Panc1 (cell line): ENCODE measurements around the gene LRRK1. TPM values are rescaled to one million over a fixed set of nuclear protein-coding genes. Genes with fewer than 3 reads are reported as not detected.

Experiments used
- ATAC-seq: fragments of 200-7000 bp; cut with Tn5 transposase; 2 replicates; pipeline ENCODE4 v1.9.1; 2020; ENCODE audit warnings: mild to moderate bottlenecking, moderate library complexity
- BruUV-seq: library from RNA; stranded (reverse); fragments of 400-500 nt; replicated peaks from 2 replicates; lab custom pipeline; 2021; lab: Mats Ljungman, UMichigan
- CTCF ChIA-PET: fragments of 300-600 bp; sonication (Branson Sonifier 250); formaldehyde crosslinking; loops from one replicate; lab custom pipeline; 2022; ENCODE audit warnings: antibody characterized with exemption; lab: Charles Lee
- POLR2A ChIA-PET: fragments of 300-600 bp; sonication (Branson Sonifier 250); formaldehyde crosslinking; loops from one replicate; lab custom pipeline; 2022; ENCODE audit warnings: antibody characterized with exemption; lab: Charles Lee
- DNase-seq: peaks from one replicate; pipeline ENCODE4 v3.0.0-alpha.2; 2010; ENCODE audit warnings: low read depth, low spot score
- H3K27ac ChIP-seq: 2 replicates; pipeline ENCODE4 v1.5.1; 2011; ENCODE audit warnings: mild to moderate bottlenecking, low read length, inconsistent platforms
- H3K27me3 ChIP-seq: fragments of 200-500 bp; sonication (Bioruptor generic); 2 replicates; pipeline ENCODE4 v1.6.0; 2014; ENCODE audit warnings: low read length, inconsistent platforms; ENCODE audit not compliant: control insufficient read depth, insufficient read depth
- H3K36me3 ChIP-seq: fragments of 200-500 bp; sonication (Bioruptor generic); 2 replicates; pipeline ENCODE4 v1.5.1; 2014; ENCODE audit warnings: inconsistent platforms, mild to moderate bottlenecking, low read length, moderate library complexity; ENCODE audit not compliant: control insufficient read depth, insufficient read depth
- H3K4me1 ChIP-seq: 2 replicates; pipeline ENCODE4 v1.5.1; 2011; ENCODE audit warnings: inconsistent platforms, mild to moderate bottlenecking, low read length, moderate library complexity; ENCODE audit not compliant: control insufficient read depth, insufficient read depth
- H3K4me3 ChIP-seq, 2 experiments: 2 replicates each; pipeline ENCODE4 v1.5.1; 2011 to 2012; ENCODE audit warnings: low read depth in 2 of 2, low read length in 2 of 2, mild to moderate bottlenecking in 2 of 2, inconsistent platforms in 1 of 2, moderate library complexity in 1 of 2
- H3K9me3 ChIP-seq: fragments of 200-500 bp; sonication (Bioruptor generic); 2 replicates; pipeline ENCODE4 v1.5.1; 2014; ENCODE audit warnings: low read depth, mild to moderate bottlenecking, inconsistent platforms, low read length, moderate library complexity; ENCODE audit not compliant: control insufficient read depth, insufficient read depth
- POLR2AphosphoS5 ChIP-seq: IDR thresholded peaks from 2 replicates; pipeline ENCODE4 v1.6.1; 2012; ENCODE audit warnings: mild to moderate bottlenecking, low read depth, low read length, moderate library complexity
- SIN3A ChIP-seq: IDR thresholded peaks from 2 replicates; pipeline ENCODE4 v1.6.1; 2012; ENCODE audit warnings: low read depth, mild to moderate bottlenecking, low read length, moderate library complexity, borderline replicate concordance; ENCODE audit not compliant: insufficient read depth
- TCF7L2 ChIP-seq: IDR thresholded peaks from 2 replicates; pipeline ENCODE4 v1.6.1; 2011; ENCODE audit warnings: mild to moderate bottlenecking, low read depth, low read length, inconsistent platforms
- in situ Hi-C: cut with HindIII; loops from 2 replicates; pipeline ENCODE4 v1.10.0; 2016; ENCODE audit warnings: low sequenced_read_pairs, low pct_unique_long_range_greater_than_20kb
- intact Hi-C: fragments of 100-400 bp; cut with micrococcal nuclease; formaldehyde crosslinking; loops from one replicate; pipeline ENCODE4 v1.10.0; 2022; ENCODE audit not compliant: unreplicated experiment
- total RNA-seq: library from RNA; stranded (reverse); gene quantifications from one replicate; pipeline ENCODE4 v1.2.1, GENCODE V29; 2021; ENCODE audit not compliant: unreplicated experiment
- TF ChIP-seq, protein P1 (sequence below): fragments of 450-650 bp; IDR thresholded peaks from 2 replicates; pipeline ENCODE4 v1.5.1; 2017; ENCODE audit warnings: mild to moderate bottlenecking
- TF ChIP-seq, protein P2 (sequence below), 2 experiments: IDR thresholded peaks; 2 replicates each; pipeline ENCODE4 v1.6.1; 2011 to 2012; ENCODE audit warnings: low read depth in 2 of 2, control low read depth in 1 of 2, low read length in 1 of 2, mild to moderate bottlenecking in 1 of 2, moderate library complexity in 1 of 2; ENCODE audit not compliant: insufficient read depth in 1 of 2

The LRRK1 gene
- total RNA-seq, 1 experiment from 2014 or later = 88.0 TPM

DNA sequence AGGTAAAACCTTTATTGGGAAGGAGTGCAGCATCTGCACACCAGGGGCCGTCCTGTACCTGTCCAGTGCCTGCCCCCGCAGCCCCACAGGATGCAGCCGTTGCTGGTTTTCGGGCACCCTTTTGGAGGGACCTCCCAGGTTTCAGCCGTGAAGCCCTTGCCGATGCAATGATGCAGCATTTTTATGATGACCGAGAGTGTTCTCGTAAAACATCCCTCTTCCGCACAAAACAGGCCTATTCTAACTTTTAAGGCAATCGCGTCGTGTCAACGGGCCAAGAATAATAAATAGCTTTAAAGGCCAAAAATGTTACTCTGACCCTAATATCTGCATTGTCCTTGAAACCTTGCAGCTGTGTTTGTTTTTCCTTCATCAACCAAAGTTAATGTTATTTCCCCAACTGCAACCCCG lies 126.1 kb downstream of the LRRK1 start:
- H3K27ac ChIP-seq = no peak overlapping the region
- H3K36me3 ChIP-seq = peaks cover 5% of the 10 kb centered on the region; the same call in 1 of the 2 replicates
- intact Hi-C loops (no loop called here), in situ Hi-C loops (no loop called here)
- POLR2A ChIA-PET = no interaction called here
- no peak for DNase-seq
- no peak for ATAC-seq
- no peak overlapping the region for H3K4me3 ChIP-seq
- TF ChIP-seq, protein P1, sequence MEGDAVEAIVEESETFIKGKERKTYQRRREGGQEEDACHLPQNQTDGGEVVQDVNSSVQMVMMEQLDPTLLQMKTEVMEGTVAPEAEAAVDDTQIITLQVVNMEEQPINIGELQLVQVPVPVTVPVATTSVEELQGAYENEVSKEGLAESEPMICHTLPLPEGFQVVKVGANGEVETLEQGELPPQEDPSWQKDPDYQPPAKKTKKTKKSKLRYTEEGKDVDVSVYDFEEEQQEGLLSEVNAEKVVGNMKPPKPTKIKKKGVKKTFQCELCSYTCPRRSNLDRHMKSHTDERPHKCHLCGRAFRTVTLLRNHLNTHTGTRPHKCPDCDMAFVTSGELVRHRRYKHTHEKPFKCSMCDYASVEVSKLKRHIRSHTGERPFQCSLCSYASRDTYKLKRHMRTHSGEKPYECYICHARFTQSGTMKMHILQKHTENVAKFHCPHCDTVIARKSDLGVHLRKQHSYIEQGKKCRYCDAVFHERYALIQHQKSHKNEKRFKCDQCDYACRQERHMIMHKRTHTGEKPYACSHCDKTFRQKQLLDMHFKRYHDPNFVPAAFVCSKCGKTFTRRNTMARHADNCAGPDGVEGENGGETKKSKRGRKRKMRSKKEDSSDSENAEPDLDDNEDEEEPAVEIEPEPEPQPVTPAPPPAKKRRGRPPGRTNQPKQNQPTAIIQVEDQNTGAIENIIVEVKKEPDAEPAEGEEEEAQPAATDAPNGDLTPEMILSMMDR = no peak
- TF ChIP-seq TCF7L2 = no peak
- TF ChIP-seq SIN3A = no peak
- TF ChIP-seq, protein P2, sequence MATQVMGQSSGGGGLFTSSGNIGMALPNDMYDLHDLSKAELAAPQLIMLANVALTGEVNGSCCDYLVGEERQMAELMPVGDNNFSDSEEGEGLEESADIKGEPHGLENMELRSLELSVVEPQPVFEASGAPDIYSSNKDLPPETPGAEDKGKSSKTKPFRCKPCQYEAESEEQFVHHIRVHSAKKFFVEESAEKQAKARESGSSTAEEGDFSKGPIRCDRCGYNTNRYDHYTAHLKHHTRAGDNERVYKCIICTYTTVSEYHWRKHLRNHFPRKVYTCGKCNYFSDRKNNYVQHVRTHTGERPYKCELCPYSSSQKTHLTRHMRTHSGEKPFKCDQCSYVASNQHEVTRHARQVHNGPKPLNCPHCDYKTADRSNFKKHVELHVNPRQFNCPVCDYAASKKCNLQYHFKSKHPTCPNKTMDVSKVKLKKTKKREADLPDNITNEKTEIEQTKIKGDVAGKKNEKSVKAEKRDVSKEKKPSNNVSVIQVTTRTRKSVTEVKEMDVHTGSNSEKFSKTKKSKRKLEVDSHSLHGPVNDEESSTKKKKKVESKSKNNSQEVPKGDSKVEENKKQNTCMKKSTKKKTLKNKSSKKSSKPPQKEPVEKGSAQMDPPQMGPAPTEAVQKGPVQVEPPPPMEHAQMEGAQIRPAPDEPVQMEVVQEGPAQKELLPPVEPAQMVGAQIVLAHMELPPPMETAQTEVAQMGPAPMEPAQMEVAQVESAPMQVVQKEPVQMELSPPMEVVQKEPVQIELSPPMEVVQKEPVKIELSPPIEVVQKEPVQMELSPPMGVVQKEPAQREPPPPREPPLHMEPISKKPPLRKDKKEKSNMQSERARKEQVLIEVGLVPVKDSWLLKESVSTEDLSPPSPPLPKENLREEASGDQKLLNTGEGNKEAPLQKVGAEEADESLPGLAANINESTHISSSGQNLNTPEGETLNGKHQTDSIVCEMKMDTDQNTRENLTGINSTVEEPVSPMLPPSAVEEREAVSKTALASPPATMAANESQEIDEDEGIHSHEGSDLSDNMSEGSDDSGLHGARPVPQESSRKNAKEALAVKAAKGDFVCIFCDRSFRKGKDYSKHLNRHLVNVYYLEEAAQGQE (IDR thresholded peaks at IDR 0.05; ENCODE audit: insufficient read depth in 1 of 2, low read depth in 2 of 2, low read length in 1 of 2) = no peak
- TF ChIP-seq POLR2AphosphoS5 = no peak
- BruUV-seq = no TSS peak
- H3K27me3 ChIP-seq = no peaks in the 10 kb centered on the region
- H3K9me3 ChIP-seq = peaks cover 4% of the 10 kb centered on the region; the same call in 1 of the 2 replicates
- CTCF ChIA-PET = no interaction called here
- no peaks in the 10 kb centered on the region for H3K4me1 ChIP-seq

DNA sequence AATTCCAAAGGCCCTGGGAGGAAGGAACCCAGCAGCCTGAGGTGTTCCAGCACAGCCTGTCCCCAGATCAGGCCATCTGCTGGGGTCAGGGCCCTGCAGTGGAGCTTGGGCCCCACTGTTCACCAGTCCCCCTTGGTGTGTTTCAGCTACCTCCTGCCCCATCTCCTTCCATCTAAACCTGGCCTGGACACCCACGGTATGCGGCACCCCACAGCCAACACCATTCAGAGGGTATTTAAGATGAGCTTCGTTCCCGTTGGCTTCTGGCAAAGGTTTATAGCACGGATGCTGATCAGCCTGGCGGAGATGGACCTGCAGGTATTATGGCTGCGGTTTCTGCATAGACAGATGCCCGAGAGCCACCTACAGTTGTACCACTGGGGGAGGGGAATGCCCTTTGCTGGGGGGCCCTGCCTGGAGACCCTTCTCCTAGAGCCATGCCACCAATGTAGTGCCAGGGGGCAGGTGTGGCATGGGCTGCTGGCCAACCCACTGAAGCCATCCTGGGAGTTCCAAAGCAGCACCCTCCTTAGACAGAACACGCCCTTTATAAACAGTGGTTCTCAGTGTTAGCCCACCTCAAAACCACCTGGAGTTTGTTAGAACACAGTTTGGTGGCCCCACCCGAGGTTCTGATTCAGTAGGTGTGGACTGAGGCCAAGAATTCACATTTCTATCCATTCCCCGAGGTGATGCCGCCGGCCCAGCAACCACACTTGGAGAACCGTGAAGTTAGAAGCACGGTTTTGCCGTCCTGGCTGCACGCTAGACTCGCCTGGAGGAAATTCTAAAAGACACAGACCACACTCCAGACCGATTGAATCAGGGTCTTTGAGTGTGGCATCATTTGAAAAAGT lies 126.9 kb downstream of the LRRK1 start:
- Histone ChIP-seq H3K27me3 (no peaks in the 10 kb centered on the region), H3K27ac (no peak overlapping the region), H3K36me3 (peaks cover 5% of the 10 kb centered on the region; the same call in 1 of the 2 replicates), H3K4me1 (no peaks in the 10 kb centered on the region), H3K4me3 (no peak overlapping the region), H3K9me3 (peaks cover 4% of the 10 kb centered on the region; the same call in 1 of the 2 replicates)
- POLR2A ChIA-PET = no interaction called here
- in situ Hi-C loops (no loop called here), intact Hi-C loops (no loop called here)
- CTCF ChIA-PET = no interaction called here
- TF ChIP-seq SIN3A = no peak
- no peak for TF ChIP-seq TCF7L2
- DNase-seq = no peak
- BruUV-seq = no TSS peak
- no peak for ATAC-seq

DNA sequence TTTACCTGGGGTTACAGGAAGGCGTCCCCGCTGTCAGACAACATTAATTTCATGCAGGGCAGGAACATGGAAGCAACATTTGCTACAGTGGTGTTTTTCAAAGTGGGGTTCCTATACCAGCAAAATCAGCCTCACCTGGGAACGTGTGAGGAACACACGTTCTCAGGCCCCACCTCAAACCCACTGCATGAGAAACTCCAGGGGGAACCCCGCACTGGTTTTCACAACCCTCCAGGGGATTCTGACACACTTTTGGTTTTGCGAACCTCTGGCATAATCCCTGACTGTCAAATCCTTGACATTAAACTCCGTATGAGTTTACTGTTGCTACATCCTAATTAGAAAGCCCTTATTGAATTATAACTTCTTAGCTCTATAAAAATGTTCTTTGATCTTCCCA lies 127.7 kb downstream of the LRRK1 start:
- H3K4me3 ChIP-seq = no peak overlapping the region
- H3K4me1 ChIP-seq = no peaks in the 10 kb centered on the region
- TF ChIP-seq POLR2AphosphoS5 = no peak
- TF ChIP-seq, protein P2 (IDR thresholded peaks at IDR 0.05; ENCODE audit: insufficient read depth in 1 of 2, low read depth in 2 of 2, low read length in 1 of 2) = no peak
- no peak for TF ChIP-seq SIN3A
- TF ChIP-seq TCF7L2 = no peak
- TF ChIP-seq, protein P1 = no peak
- DNase-seq = no peak
- intact Hi-C loops = no loop called here
- ATAC-seq = no peak
- BruUV-seq = no TSS peak
- CTCF ChIA-PET = no interaction called here
- H3K9me3 ChIP-seq = no peaks in the 10 kb centered on the region
- in situ Hi-C loops = no loop called here
- H3K27me3 ChIP-seq = no peaks in the 10 kb centered on the region
- H3K36me3 ChIP-seq = peaks cover 5% of the 10 kb centered on the region
- H3K27ac ChIP-seq = no peak overlapping the region
- POLR2A ChIA-PET = no interaction called here
